GM19035 (cell line): Measurements from ENCODE around the gene SEZ6.

Source experiments
- ATAC-seq: cut with Tn5 transposase; IDR thresholded peaks from one replicate; pipeline ENCODE4 v1.9.1; 2021; ENCODE audit not compliant: unreplicated experiment

SEZ6 gene

DNA sequence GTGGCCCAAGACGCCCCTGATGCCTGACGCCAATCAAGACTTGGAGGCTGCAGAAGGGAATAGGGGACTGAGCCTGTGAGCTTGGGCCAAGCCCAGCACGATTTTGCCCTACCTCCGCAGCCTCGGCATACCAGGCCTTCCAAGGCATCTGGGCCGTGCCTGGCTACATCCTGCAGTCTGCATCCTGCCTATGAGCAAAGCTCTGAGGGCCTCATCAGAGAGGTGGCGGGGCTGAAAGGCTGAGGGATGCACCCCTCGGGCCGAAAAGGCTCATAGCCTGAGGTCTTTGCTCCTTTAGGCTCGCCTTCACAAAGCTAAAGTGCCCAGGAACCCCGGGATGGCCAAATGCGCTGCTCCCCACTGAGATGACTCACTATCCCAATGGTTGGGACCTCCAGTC, 2.5 kb downstream of the SEZ6 start:
- no peak for ATAC-seq

DNA sequence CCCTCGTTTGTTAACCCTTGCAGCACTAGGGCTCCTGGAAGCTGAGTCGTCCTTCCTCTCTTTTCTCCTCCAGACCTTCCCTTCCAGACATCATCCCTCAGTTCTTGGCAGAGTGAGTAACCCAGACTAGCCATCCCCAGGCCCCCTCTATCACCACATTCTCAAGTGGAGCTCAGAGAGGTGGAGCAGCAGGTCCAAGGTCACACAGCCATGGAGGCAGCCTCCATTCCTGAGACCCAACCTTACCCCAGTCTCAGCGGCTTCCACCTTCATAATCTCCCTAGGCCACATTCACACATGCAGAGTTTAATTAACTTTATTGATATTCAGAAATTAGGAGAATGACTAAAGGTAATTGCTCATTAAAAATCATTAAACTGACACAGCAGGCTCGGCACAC, 3.0 kb downstream of the SEZ6 start:
- ATAC-seq = no peak

DNA sequence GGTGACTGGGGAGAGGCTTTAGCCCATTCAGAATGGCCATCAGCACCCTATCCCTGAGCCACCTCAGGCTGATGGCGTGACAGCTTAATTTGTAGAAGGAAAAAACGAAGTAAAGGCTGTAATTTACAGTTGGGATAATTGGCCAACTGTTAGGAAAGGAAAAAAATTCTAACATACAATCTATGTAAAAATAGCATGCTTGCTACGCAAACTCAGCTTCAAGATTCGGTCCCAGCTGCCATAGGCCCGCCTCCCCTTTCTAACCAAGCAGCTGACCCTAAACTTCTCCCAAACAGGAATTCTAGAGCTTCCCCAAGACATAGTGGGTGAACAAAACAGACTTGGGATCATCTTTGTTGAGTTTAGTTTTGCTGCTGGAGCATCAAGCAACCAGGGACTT, 4.9 kb downstream of the SEZ6 start:
- no peak for ATAC-seq

DNA sequence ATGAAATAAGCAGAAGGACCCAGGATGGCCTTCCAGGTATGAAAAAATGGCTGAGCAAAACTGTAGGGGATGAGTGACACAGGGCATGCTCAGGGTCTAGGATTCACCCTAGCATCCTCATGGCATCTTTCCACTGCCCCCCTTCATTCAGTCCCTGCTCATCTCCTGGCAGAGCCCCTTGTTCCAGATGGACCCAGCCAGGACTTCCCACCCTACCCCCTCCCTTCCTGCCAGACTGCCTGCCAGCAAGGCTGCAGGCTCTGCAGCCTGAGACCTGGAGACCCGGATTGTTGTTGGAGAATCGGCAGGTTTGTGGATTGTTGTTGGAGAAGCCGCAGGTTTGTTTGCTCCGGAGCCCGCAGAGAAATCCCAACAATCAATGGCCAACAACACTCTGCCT, 6.6 kb downstream of the SEZ6 start:
- ATAC-seq = no peak

DNA sequence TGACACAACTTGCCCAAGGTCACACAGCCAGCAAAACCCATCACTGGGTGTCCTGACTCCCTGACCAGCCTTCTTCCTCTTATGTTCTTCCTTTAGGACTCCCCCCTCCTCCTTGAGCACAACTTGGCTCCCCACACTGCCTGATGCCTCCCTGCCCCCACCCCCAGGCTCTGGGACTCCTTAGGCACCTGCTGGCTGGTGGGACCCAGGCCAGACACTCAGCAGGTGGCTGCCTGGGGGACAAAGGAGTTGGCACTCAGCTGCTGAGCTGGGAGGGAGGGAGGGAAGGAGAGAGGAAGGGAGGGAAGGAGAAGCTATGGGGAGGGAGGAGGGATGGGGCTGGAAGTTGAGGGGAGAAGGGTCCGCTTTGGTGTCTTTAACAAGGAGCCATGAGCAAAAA, 8.0 kb downstream of the SEZ6 start:
- ATAC-seq = no peak

DNA sequence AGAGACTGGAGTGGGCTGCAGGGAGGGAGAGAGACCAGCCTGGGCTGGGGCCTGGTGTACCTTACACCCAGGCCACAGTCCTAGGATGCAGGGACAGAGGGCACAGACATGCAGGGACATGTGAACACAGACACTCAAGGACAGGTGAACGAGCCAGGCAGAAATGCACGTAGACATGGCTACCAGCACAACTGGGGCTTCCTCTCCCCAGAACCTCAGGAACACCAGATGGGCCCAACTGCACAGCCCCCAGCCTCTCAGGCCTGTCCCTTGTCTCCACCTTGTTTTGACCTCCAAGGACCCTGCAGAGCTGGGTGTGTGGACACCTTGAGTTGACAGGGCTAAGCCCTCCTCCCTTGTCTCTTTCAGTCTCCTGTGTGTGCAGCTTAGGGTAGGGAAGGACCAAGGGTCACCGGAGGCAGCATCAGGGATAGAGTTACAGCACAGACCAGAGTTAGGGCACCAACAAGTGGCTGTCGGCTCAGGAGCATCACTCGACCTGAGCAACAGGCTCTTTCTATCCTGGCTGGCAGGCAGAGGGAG, 9.2 kb downstream of the SEZ6 start:
- no peak for ATAC-seq

DNA sequence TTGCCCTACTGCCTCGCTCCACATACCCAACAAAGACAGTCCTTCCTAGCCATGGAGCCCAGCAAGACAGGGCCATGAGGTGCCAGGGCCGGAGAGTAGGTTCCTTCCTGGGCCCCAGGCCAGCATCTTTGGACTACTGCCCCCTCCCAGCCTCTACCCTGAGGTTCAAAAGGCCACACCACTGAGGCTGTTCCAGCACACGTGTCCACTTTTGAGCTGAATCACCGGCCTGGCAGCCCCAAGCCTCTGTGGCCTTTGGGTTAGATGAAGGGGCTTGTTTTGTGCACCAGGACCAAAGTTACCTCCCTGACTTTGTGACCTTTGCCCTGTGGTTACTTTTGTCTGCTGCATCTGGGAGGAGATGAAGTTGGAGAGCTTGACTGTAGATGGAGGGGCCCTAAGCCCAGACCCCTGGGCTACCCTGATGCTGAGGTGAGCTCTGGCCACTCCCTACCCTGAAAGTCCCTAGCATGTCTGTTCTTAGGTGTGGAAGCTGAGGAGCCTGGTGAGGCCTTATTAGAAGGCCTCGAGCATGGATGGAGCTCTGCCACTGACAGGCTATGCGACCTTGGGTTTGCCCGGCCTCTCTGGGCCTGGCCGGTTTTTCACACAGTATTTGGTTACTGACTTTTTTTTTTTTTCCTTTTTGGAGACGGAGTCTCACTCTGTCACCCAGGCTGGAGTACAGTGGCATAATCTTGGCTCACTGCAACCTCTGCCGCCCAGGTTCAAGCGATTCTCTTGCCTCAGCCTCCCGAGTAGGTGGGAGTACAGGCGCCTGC, 12.0 kb downstream of the SEZ6 start:
- ATAC-seq = no peak

DNA sequence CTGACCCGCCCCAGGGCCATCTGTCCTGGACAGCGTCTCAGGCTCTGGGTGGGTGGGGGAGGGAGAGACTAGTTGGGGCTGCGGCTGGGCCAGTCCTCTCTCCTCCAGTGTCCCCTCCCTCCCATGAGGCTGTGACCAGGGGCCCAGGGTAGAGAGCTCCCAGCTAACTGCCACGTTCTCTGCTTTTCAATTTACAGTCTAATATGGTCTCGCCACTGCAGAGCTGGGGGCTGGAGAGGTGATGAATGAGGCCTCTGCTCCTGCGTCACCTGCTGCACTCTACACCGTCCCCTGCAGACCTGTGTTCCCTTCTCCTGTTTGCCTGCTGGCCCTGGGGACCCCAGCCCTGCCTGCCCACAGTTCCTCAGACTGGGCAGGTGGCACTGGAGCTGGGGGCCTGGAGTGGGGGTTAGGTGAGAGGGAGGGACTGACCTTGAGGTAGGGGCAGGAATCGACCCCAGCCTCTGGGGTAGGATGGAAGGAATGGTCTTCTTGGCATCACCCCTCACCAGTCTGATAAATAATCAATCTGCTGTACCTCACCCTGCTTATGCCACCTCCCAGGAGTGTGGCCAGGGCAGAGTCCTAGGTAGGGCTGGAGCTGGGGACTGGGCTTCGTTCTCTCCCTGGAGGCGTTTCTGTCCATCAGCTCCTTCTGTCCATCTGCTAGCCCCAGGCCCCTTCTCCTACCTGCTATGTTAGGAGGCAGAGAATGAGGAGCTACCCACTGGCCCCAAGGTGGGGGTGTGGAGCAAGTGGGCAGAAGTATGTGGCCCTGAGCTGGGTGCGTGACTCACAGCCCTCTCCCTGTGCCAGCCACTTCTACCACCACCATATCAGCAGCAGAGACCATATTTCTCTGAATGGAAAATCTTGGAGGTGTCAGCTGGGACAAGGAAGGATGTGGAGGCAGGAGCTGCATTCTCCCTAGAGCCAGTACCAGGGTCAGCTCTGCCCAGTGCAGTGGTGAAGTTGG, 12.9 kb downstream of the SEZ6 start:
- no peak for ATAC-seq

DNA sequence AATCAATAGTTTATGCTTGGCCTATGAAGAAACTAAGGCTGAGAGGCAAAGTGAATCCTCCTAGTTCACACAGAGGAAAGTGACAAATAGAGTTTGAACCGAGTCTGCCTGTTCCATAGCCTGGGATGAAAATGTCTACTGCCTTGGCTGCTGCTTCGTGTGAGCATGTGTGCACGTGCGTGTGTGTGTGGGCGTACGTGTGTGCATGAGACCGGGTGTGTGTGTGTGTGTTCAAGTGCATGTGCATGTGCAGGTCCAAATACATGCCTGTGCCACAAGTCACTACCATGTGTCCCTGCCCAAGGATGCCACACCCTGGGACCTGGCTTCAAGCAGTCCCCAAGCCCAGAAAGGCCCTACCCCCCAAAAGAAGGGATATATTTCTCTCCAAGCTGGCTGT, 13.6 kb downstream of the SEZ6 start:
- no peak for ATAC-seq

DNA sequence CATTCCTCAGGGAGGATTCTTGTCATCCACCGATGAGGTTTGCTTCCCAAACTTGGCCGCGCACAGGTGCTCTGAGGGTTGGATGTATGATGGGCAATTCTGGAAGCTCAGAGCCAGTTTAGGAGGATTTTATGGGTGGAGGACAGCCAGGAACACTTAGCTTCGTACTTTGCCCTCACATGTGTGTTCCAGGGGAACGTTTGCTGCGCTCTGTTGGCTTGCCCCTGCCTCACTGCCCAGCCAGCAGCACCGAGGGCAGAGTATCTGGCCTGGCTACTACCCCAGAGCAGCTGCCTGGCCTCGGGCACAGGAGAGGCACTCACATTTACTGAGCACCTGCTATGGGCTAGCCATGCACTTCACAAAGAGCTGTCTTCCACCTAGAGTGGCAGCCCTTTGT, 14.1 kb downstream of the SEZ6 start:
- ATAC-seq = no peak

DNA sequence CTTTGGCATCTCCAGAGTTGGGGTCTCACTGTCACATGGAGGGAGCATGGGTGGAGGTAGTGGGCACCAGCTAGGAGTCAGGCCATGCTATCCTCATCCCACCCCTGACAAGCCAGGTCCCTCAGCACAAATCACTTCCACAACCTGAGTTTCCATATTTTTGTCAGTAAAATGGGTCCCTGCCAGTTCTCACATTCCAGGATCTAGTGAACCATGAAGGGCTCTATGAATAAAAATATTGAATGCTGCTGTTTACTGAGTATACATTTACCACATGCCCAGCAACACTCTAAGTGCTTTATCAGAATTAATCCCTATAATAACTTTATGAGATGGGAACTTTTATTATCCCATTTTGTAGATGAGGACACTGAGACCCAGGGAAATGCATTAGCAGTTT, 16.8 kb downstream of the SEZ6 start:
- ATAC-seq = no peak

DNA sequence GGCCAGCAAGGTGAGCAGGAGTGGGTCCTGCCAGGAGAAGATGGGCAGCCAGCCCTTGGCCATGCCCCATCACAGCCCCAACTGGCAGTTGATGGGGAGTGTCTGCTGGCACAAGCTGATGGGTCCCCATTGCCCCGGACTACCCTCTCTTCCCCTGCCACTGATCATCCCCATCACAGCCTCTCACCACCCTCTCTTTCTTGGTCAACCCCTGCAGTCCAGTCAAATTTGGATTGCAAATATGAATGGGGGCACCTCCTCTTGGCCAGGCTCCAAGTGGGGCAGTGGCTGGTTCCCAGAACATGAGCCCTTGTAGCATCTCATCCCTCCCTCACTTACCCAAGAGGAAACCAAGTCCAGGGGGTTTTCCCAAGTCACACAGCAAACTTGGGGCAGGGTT, 17.4 kb downstream of the SEZ6 start:
- ATAC-seq = no peak

DNA sequence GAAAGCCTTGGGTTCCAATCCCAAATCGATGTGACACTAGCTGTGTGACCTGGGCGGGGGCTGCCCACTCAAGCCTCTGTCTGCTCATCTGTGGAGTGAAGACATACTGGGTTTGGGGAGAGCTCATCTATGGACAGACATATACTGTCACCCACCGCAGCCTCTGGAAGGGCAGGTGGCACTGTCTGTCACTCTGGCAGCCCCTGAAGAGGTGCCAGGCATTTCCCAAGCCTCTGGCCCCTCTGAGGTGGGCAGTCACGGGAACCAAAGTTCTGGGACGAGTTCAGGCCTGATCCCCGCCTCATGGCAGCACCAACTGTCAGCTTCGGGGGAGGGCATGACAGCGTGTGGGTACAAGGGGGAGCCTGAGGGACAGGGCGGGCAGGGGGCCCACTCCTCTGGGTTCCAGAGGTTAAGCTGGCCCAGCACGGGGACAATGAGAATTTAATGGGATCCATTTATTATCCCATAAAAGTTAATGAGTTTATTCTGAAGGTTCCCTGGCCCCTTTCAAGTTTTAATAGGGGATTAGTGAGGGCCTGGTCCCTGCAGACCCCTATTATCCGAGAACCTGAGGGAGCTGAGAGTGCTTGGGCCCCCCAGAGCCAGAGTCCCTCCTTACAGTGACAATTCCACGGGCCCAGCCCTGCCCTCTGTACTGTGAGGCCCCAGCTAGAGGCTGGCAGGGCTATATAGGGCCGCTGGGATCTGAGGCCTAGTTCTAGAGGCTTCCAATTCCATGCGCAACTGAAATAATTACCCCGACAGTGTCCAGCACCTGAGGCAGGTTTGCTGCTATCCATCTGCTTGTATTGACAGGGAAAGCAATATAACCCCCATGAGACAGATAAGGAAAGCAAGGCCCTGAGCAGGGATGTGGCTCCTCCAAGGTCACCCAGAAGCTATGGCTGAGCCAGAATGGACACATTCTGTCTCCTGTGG, 18.8 kb downstream of the SEZ6 start:
- ATAC-seq = no peak

DNA sequence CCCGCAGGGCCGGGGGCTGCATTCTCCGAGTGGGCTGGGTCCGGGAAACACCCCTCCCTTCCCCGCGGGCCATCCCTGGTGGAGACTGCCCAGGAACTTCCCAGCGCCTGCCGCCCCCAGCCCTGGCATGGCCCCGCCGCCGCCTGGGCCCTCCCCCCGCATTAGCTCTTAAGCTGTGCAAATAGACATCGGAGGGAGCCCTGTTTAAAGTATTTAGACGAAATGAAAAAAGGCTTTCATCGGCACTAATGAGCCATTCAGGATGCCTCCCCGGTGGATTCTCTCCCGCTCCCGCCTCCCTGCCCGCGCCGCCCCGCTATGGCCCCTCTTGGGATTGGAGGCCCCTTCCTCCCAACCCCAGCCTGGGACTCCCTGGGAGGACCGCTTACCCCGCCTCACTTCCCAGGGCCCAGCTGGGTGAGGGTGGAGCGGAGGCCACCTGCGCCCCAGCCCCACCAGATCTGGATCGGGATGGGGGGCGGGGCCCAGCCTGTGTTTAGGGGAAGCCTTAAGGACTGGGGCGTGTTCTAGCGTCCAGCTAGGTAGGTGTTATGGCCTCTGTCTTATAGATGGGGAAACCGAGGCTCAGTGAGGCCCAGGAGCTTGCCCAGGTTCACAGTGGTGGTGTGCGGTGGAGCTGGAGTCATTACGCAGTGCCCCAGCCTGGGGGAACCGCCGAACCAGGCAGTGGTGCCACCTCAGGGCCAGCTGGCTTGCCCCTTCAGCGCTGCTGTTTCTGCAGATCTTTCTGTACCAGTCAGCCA, 19.7 kb downstream of the SEZ6 start:
- no peak for ATAC-seq

DNA sequence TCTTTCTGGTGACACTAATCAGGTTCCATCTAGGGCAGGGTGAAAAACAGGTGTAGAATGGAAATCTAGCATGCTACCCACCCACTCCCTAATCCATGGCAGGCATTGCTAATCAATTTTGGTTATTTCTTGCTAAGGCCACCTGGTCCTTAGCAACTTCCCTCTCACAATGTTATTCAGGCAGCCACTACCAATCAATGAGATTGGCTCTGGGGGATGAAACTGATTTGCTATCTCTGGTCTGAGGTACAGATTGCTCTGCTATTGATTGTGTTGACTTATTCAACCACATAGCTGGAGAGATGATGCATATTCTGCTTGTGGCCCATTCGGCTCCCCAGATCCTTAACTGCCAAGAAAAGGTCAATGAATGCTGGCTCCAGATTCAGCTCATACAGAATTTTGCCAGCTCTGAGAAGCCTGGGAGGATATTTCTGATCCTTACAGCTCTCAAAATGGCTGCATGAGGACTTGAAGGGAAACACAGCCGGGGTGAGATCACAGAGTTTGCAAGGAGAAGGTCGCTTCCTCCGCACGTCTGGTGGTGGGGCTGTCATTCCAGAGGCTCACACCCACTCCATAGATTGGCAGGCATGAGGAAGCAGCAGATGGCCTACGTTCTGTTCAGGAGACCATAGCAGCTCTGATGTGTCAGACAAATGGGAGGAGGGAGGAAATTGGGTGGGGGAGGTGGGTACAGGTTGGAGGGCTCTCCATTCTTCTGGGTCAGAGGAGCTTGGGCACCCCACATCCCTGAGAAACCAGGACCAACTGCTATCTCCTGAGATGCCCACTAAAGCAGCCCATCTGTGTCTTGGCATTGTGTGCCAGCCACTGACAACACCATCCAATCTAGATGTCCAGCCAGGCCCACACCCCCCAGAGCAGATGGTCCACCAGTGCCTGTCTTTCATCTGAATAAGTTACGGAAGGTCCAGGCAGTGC, 22.3 kb downstream of the SEZ6 start:
- no peak for ATAC-seq

DNA sequence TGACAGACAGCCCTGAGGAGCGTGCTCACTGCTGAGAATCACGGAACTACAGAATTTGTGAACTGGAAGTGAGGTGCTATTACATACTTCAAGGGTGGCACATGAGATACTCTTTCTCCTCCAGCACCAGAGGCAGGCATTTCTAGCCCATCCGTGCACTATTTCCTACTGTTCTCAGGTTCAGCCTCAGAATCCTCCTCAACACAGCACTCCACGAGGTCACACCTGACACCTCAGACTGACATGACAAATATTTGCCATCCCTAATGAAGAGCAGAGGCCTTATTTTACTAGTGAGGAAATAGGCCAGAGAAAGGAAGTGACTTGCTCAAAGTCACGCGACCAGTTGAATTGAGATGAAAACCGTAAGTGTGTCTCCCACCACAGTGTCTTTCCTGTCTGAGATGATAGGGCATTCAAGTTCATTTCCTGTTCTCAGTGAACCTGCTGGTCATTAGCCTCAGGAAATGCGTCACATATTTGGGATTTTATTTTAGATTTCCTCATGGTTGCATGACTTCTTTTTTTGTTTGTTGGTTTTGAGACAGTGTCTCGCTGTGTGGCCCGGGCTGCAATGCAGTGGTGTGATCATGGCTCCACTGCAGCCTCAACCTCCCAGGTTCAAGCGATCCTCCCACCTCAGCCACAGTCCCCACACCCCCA, 23.6 kb downstream of the SEZ6 start:
- ATAC-seq = no peak

DNA sequence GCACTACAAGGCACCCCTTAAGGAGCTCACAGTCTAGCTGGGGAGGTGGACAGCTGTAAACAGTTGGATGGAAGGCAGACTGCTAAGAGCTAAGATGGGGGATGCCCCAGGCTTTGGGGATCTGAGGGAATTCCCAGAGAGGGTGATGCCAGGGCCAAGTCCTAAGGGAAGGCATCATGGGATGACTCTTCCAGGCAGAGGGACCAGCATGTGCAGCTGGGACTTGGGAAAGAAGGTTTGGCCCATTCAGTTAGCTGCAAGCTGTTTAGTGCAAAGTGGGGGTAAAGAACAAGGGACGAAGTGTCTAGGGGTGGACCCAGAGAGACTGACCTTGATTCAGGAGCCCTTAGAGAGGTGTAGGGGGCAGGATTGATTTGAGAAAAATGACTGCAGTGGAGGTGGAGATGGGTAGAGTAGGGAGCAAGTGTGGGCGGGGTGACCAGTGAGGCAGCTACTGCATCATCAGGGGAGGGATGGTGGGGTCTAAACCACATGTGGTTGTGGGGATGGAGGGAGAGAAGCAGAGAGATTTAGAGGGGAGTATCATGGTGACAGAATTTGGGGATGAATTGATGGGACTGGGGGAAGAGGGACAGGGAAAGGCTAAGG, 27.4 kb downstream of the SEZ6 start:
- no peak for ATAC-seq
